Measurements from ENCODE around the gene CDH4.

Gene CDH4

GRCh38 chr20:61778495-61778863, 526.4 kb downstream of the CDH4 start:
- DNase-seq, result no peak

DNA sequence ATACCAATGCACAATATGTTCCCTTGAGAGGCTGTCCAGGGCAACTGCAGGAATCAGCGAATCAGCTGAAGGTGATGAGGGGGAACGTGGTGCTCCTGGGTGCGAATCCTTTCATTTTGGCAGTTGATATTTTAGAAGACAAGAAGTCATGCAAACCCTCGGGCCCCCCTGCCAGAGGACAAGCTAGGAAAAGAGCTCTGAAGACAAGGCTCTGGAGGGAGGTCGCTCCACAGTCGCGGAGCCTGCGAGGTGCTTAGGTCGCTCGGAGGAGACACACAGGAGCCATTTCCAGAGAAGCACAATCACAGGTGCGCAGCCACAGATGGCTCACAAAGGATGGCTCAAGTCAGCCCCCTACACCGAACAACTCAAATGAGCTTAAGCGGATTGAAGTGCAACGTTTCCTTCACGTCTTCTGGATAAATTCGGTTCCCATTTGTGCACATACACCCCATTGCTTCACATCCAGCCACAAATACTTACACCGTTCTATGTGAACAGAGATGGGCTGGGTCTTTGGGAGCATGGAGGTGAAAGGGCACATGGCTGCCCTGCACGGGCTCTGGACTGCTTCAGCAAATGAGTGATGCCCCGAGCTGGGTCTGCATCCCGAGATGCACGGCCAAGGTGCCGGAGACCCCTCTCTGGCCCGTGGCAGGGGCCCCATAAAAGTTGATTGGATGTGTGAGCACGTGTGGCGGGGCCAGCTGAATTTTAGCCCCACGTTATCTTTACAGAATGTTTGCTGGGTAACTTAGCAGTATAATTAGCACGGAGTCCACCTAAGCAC, 527.3 kb downstream of the CDH4 start:
- no peak for DNase-seq

GRCh38 chr20:61780066-61780465, 528.0 kb downstream of the CDH4 start:
- DNase-seq, result no peak

DNA sequence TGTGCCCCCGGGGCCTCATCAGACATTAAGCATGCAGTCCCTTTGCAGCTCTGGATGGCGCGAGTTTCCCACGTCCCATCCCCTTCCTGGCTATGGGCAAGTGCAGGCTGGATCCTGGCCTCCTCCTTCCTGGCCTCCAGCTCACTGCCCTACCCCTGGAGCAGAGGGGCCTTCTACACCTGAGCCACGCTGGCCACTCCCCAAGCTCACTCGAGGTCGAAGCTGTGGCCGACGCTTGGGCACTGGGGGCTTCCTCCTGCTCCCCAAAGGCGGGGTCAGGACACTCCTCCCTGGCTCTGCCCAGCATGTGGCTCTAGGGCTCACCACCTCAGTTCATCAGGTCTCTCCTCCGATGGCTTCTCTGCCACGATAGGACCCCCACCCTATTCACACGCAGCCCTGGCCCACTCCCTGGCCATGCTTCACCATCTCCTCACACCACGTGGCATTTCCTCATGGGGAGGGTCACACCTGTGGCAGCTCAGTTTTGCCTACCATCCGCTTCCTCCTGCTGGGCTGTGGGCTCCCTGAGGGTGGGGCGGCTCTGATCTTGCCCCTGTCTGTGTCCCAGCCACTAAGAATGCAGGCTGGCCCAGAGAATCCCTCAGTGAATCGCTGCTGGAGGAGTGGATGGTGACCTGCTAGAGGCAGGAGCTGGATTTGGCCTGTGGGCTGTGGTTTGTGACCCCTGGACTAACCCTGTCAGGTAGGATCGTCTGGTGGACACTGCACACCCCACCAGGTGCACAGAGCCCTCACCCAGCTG, 532.9 kb downstream of the CDH4 start:
- DNase-seq, result no peak

DNA sequence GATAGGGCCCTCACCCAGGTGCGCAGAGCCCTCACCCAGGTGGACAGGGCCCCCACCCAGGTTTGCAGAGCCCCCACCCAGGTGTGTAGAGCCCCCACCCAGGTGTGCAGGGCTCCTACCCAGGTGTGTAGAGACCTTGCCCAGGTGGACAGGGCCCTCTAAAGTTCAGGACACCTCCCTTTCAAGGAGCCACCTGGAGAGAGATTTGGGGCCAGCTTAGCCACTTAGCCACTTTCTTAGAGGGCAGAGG, 533.4 kb downstream of the CDH4 start:
- no peak for DNase-seq

DNA sequence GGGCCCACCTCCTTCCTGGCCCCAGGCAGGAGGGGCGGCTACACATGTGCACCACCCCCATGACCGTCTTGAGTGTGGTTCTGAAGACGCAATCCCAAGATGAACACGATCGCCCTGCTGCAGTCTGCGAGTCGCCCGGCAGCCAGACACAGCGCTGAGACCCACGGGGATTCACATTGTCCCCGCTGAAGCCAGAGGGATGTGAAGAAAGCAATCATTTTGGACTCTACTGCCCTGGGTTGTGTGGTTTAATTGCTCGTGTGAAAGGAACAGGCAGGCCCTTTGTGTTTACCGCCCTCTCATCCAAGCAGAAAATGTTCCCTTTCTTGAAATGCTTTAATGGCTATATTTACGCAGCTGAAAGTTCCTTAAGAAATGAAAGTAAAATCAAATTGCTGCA, 534.2 kb downstream of the CDH4 start:
- no peak for DNase-seq

DNA sequence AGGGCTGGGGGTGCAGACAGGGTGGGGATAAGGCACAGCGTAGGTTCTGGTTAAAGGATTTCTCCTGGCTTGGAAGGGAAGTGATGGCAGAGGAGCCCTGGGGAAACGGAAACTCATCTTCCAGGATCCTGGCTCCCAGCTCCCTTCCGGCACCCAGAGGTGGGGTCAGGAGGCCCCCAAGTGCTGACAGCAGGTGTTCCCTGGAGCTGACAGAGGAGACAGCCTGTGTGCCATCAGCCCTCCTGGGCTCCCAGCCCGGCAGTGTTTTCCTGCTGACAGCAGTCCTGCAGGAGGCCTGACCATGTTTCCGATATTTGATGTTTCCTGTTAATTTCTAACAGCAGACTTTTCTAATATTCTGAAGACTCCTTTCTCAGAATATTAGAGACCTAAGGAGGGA, 536.3 kb downstream of the CDH4 start:
- no peak for DNase-seq

DNA sequence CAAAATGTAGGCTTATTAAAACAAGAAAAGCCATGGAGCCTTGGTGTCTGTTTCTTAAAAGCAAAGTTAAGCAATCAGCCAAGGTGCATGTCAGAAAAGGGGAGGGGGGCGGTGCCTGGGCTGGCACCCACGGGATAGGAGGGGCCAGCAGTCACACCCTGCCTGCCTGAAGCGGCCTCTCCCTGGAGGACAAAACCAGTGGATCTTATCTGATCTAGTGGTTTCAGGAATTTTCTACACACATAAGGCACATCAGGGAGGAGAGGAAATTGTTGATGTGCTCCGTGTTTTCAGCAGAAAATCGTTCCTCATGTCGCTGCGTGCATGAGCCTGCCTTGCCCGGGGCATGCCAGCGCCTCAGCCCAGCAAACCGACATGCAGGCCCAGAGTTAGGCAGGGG, 537.3 kb downstream of the CDH4 start:
- no peak for DNase-seq

GRCh38 chr20:61790116-61790827, 538.2 kb downstream of the CDH4 start:
- DNase-seq, result no peak

DNA sequence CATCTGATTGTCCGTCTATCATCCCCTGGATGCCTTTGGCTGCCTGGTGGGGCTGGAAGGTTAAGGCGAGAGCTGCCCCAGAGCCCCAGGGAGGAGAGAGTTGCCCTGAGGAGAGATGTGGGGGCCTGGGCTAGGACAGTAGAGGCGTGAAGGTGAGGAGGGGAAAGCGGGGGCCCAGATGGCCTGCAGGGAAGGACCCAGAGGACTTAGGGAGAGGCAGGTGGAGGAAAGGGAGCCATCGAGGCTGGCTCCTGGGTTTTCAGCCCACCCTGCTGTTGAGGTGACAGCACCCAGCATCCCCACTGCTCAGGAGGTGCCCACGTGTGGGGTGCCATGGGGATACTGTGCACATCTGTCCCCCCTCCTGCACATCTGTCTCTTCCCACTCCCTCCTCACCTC, 539.9 kb downstream of the CDH4 start:
- DNase-seq, result no peak

DNA sequence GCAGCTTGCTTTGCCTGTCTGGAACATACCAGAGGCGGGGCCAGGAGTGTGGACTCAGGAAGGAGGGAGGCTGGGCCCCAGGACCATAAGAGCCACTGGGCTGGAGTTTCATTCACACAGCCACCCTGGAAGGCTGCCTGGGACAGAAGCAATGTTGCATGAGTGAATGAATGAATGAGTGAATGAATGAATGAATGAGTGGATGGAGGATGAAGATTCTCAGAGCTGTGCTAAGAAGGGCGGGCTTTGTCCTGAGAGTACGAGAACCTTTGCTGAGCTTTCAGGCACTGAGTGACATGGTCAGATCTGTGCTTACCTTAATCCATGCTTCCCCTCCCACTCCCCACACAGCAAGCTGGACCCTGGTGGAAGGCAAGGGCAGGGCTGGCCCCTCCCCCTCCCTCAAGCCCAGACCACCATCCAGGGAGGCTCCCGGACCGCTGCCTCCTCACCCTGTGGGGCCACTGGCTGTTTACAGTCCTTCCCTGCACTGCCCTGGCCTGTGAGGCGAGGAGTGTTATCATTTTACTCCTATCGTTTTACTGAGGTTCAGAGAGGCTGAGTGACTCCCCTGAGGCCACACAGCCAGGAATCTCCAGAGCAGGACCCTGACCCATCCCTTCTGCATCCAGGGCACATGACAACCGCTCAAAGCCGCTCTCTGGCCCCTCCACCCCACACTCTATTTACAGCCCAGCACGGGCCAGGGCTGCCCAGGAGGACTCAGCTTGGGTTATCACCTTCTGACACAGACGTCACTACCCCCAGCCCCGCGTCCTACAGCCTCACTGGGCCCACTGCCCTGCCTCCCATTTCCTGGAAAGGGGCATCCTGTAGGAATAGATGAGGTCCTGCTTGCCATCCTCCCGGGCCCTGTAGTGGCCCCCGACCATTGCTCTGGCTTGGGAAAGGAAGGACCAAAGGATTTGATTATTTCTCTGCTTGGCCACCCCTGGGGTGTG, 543.9 kb downstream of the CDH4 start:
- no peak for DNase-seq

- DNase-seq, result no peak
Measured at GRCh38 chr20:61796738-61797137, 544.7 kb downstream of the CDH4 start.

DNA sequence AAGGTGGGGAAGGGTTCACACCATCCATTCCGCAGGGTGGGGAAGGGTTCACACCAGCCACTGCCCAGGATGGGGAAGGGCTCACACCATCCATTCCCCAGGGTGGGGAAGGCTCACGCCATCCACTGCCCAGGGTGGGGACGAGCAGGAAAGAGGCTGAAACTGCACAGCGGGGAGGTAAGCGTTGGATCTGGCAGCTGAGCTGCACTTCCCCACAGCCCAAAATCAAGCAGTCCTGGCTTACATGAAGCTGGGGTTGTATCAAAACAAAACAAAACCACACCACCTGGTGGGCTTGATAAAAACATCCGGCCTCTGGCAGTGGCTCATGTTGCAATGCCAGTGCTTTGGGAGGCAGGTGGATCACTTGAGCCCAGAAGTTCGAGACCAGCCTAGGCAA, 545.1 kb downstream of the CDH4 start:
- no peak for DNase-seq

- DNase-seq, result no peak
Measured at GRCh38 chr20:61797971-61798411, 545.9 kb downstream of the CDH4 start.

GRCh38 chr20:61798632-61799031, 546.6 kb downstream of the CDH4 start:
- DNase-seq, result no peak

GRCh38 chr20:61799394-61799923, 547.4 kb downstream of the CDH4 start:
- DNase-seq, result no peak

GRCh38 chr20:61799928-61800327, 547.9 kb downstream of the CDH4 start:
- DNase-seq, result no peak

- DNase-seq, result no peak
Measured at GRCh38 chr20:61800359-61801064, 548.5 kb downstream of the CDH4 start.

GRCh38 chr20:61801065-61801360, 549.0 kb downstream of the CDH4 start:
- DNase-seq, result no peak

GRCh38 chr20:61801428-61801827, 549.4 kb downstream of the CDH4 start:
- no peak for DNase-seq

GRCh38 chr20:61801857-61802442, 549.9 kb downstream of the CDH4 start:
- DNase-seq, result no peak
